WTC11 (cell line): Measurements from ENCODE around the gene RASGRP4. TPM values are rescaled to one million over a fixed set of nuclear protein-coding genes. Genes with fewer than 3 reads are reported as not detected.

Experiments used
- ATAC-seq: fragments of 200-7000 bp; cut with Tn5 transposase; 2 replicates; pipeline ENCODE4 v1.10.0; 2021; ENCODE audit warnings: mild to moderate bottlenecking, moderate library complexity
- CTCF ChIA-PET: fragments of 300-600 bp; sonication (Branson Sonifier 250); formaldehyde crosslinking; loops from one replicate; lab custom pipeline; 2021; ENCODE audit warnings: antibody characterized with exemption; lab: Charles Lee
- POLR2A ChIA-PET: fragments of 350-600 bp; sonication (Branson Sonifier 250); formaldehyde crosslinking; loops from one replicate; lab custom pipeline; 2021; ENCODE audit warnings: antibody characterized with exemption; lab: Charles Lee
- DNase-seq: peaks from one replicate; pipeline ENCODE4 v3.0.0; 2021; ENCODE audit warnings: low spot score
- H3K27ac Mint-ChIP-seq: 2 replicates; pipeline ENCODE4 v1.8.0; 2021; ENCODE audit warnings: mixed read lengths
- H3K27me3 Mint-ChIP-seq: 2 replicates; pipeline ENCODE4 v1.8.0; 2021; ENCODE audit warnings: low read depth, mild to moderate bottlenecking, moderate library complexity, mixed read lengths
- H3K36me3 Mint-ChIP-seq: 2 replicates; pipeline ENCODE4 v1.8.0; 2021; ENCODE audit warnings: mixed read lengths
- H3K4me1 Mint-ChIP-seq: 2 replicates; pipeline ENCODE4 v1.8.0; 2022; ENCODE audit warnings: mixed read lengths
- H3K4me3 Mint-ChIP-seq: 2 replicates; pipeline ENCODE4 v1.8.0; 2021; ENCODE audit warnings: mild to moderate bottlenecking, moderate library complexity, mixed read lengths
- H3K9me3 Mint-ChIP-seq: 2 replicates; pipeline ENCODE4 v1.8.0; 2021; ENCODE audit warnings: mixed read lengths
- CBFB ChIP-seq: sonication (generic); formaldehyde crosslinking; IDR thresholded peaks from 2 replicates; pipeline ENCODE4 v1.8.1; 2022; ENCODE audit warnings: mild to moderate bottlenecking, low read depth, missing genetic modification reagents
- CREB1 ChIP-seq: sonication (generic); formaldehyde crosslinking; IDR thresholded peaks from 2 replicates; pipeline ENCODE4 v1.8.0; 2023; ENCODE audit warnings: mild to moderate bottlenecking, missing genetic modification reagents
- CREM ChIP-seq: sonication (generic); formaldehyde crosslinking; IDR thresholded peaks from 2 replicates; pipeline ENCODE4 v1.8.1; 2022; ENCODE audit warnings: mild to moderate bottlenecking, missing genetic modification reagents, moderate library complexity
- ETV6 ChIP-seq: sonication (generic); formaldehyde crosslinking; IDR thresholded peaks from 2 replicates; pipeline ENCODE4 v1.8.1; 2022; ENCODE audit warnings: mild to moderate bottlenecking, missing genetic modification reagents
- FOXP1 ChIP-seq: sonication (generic); formaldehyde crosslinking; IDR thresholded peaks from 2 replicates; pipeline ENCODE4 v1.8.0; 2022; ENCODE audit warnings: missing genetic modification reagents, mild to moderate bottlenecking, moderate library complexity, borderline replicate concordance
- GRHL2 ChIP-seq: fragments of 250-450 bp; sonication (Bioruptor Pico); IDR thresholded peaks from 2 replicates; pipeline ENCODE4 v1.8.0; 2022; ENCODE audit warnings: mild to moderate bottlenecking, moderate library complexity; ENCODE audit not compliant: insufficient replicate concordance, severe bottlenecking
- NFYB ChIP-seq: sonication (generic); formaldehyde crosslinking; conservative IDR thresholded peaks from 2 replicates; pipeline ENCODE4 v1.8.0; 2022; ENCODE audit warnings: low read depth, missing genetic modification reagents
- OVOL2 ChIP-seq: fragments of 250-450 bp; sonication (Bioruptor Pico); IDR thresholded peaks from 2 replicates; pipeline ENCODE4 v1.9.0; 2021; ENCODE audit warnings: mild to moderate bottlenecking, borderline replicate concordance
- RELA ChIP-seq: sonication (generic); formaldehyde crosslinking; IDR thresholded peaks from 2 replicates; pipeline ENCODE4 v1.8.1; 2022; ENCODE audit warnings: missing genetic modification reagents, mild to moderate bottlenecking, borderline replicate concordance
- SOX15 ChIP-seq: fragments of 250-450 bp; sonication (Bioruptor Pico); IDR thresholded peaks from 2 replicates; pipeline ENCODE4 v1.9.0; 2021; ENCODE audit warnings: mild to moderate bottlenecking
- TP53 ChIP-seq: sonication (generic); formaldehyde crosslinking; IDR thresholded peaks from 2 replicates; pipeline ENCODE4 v1.8.1; 2023; ENCODE audit warnings: mild to moderate bottlenecking, missing genetic modification reagents
- ZNF232 ChIP-seq: sonication (generic); formaldehyde crosslinking; IDR thresholded peaks from 2 replicates; pipeline ENCODE4 v1.8.0; 2022; ENCODE audit warnings: mild to moderate bottlenecking, missing genetic modification reagents
- ZNF317 ChIP-seq: sonication (generic); formaldehyde crosslinking; IDR thresholded peaks from 2 replicates; pipeline ENCODE4 v1.8.1; 2023; ENCODE audit warnings: low read depth, mild to moderate bottlenecking, moderate library complexity, missing genetic modification reagents, borderline replicate concordance
- ZNF416 ChIP-seq: fragments of 250-450 bp; sonication (Bioruptor Pico); IDR thresholded peaks from 2 replicates; pipeline ENCODE4 v1.9.0; 2021; ENCODE audit warnings: mild to moderate bottlenecking, inconsistent platforms
- total RNA-seq: library from RNA; stranded (reverse); gene quantifications from 3 replicates; pipeline ENCODE4 v1.2.3, GENCODE V29; 2021
- TF ChIP-seq, protein P1 (sequence below): sonication (generic); formaldehyde crosslinking; IDR thresholded peaks from 2 replicates; pipeline ENCODE4 v1.8.0; 2022; ENCODE audit warnings: mild to moderate bottlenecking, missing genetic modification reagents
- TF ChIP-seq, protein P2 (sequence below): sonication (generic); formaldehyde crosslinking; IDR thresholded peaks from 2 replicates; pipeline ENCODE4 v1.8.0; 2023; ENCODE audit warnings: mild to moderate bottlenecking, missing genetic modification reagents
- TF ChIP-seq, protein P3 (sequence below): fragments of 250-450 bp; sonication (Bioruptor Pico); IDR thresholded peaks from 2 replicates; pipeline ENCODE4 v1.9.0; 2021; ENCODE audit warnings: mild to moderate bottlenecking
- TF ChIP-seq, protein P4 (sequence below): fragments of 250-450 bp; sonication (Bioruptor Pico); IDR thresholded peaks from 2 replicates; pipeline ENCODE4 v1.9.0; 2021; ENCODE audit warnings: moderate library complexity, mild to moderate bottlenecking, inconsistent platforms, borderline replicate concordance
- TF ChIP-seq, protein P5 (sequence below): sonication (generic); formaldehyde crosslinking; IDR thresholded peaks from 2 replicates; pipeline ENCODE4 v1.8.1; 2022; ENCODE audit warnings: mild to moderate bottlenecking, moderate library complexity, missing genetic modification reagents
- TF ChIP-seq, protein P6 (sequence below): sonication (generic); formaldehyde crosslinking; IDR thresholded peaks from 2 replicates; pipeline ENCODE4 v1.8.0; 2023; ENCODE audit warnings: missing genetic modification reagents
- TF ChIP-seq, protein P7 (sequence below): sonication (generic); formaldehyde crosslinking; IDR thresholded peaks from 2 replicates; pipeline ENCODE4 v1.8.0; 2022; ENCODE audit warnings: mild to moderate bottlenecking, missing genetic modification reagents

RASGRP4 gene
- total RNA-seq, 1 experiment from 2014 or later: 2.5 TPM

DNA sequence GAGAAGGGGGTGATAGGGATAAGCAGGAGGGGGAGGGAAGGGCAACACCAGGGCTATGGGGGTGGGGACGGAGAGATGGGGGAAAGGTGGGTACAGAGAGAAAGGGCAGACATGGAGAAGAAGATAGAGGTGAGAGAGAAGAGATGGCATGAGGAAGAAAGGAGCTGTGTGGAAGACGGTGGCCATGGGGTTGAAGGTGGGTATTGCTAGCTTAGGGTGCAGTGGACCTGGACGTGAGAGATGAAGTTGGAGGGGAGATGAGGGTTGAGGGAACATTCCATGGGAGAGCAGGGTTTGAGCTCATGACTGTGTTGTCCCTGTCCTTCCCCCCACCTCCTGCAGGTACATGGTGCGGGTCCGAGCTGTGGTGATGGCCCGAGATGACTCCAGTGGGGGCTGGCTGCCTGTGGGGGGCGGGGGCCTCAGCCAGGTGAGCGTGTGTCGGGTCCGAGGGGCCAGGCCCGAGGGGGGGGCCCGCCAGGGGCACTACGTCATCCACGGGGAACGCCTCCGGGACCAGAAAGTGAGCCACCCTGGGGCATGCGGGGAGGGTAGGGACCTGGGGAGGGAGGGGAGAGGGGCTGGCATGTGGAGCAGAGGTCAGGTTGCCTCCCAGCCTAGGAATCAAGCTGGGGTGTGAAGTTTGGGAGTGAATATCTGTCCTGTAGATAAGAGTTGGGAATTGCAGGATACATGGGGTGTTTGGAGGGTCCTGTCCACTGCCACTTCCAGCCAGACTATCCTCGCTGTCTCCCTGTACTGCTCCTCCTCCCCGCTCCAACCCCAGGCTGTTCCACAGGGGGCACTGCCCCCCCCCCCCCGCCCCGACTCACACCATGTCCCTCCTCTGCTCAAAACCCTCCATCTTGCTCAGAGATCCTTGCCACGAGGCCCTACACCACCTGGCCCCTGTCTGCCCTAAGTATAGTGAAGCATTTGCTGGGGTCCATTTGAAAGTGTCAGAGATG is 35.8 kb downstream of the RASGRP4 start:
- ChIA-PET CTCF (interaction anchor here (0.6 to 3.9 kb wide), 5 partner anchors 13 to 345 kb away, joined by 3 to 110 read pairs (median 3); partner anchors contain the start of genes FAM98C and PSMD8), POLR2A (interaction anchor here (0.7 to 1.5 kb wide), 3 partner anchors 12 to 152 kb away, joined by 3 to 9 read pairs (median 5); partner anchors contain the start of genes FAM98C and PSMD8)
- H3K27me3 Mint-ChIP-seq: peaks cover 10% of the 10 kb centered on the region
- peaks cover 24% of the 10 kb centered on the region for H3K36me3 Mint-ChIP-seq
- ATAC-seq (no peak), DNase-seq (no peak)
- H3K27ac Mint-ChIP-seq: no peak overlapping the region
- H3K4me3 Mint-ChIP-seq: peak overlapping the region; percentile 83
- H3K9me3 Mint-ChIP-seq: no peaks in the 10 kb centered on the region
- TF ChIP-seq ZNF416 (CRISPR knock-in tag) (no peak), CREM (CRISPR knock-in tag) (no peak), FOXP1 (CRISPR knock-in tag) (no peak), NFYB (CRISPR knock-in tag) (no peak), GRHL2 (CRISPR knock-in tag) (no peak), TP53 (CRISPR knock-in tag) (no peak), CBFB (CRISPR knock-in tag) (no peak), CREB1 (CRISPR knock-in tag) (no peak)
- TF ChIP-seq, protein P1, sequence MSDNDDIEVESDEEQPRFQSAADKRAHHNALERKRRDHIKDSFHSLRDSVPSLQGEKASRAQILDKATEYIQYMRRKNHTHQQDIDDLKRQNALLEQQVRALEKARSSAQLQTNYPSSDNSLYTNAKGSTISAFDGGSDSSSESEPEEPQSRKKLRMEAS: no peak
- H3K4me1 Mint-ChIP-seq: peaks cover 34% of the 10 kb centered on the region

DNA sequence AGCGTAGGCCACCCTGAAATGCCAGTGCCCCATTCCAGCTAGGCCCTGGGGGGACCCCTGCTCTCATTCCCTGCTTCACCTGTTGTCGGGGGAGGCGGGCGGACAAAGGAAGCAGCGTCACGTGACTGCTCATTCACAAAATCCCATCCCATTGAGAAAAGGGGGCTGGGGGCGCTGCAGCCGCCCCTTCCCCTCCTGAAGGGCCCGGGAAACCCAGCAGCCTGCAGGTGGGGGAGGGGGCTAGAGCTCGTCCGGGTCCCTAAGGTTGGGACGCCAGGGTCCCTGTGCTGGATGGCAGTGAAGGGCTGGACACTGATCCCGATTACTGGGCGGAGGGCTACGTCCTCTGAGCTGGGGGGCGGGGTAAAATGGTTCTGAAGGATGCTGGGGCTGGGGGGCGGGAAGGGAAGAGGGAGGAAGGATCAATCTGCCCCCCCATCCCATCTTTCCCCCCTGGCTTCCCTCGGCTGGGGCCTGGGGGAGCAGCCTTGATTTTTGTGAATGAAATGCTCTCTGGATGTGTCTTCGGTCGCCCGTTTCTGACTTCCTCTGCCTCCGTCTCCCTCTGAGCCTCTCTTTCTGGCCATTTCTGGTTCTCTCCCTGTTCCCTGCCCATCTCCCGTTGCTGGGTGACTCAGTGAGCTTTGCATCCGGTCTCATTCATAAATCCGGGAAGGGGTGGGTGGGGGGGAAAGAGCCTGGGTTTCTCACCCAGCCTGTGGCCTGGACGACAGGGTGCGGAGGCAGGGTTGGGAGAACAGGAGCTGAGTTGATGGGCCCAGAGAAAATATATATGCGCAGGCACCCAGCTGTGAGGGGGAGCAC is 36.7 kb downstream of the RASGRP4 start:
- Mint-ChIP-seq H3K27me3 (peaks cover 3% of the 10 kb centered on the region; the same call in 1 of the 2 replicates), H3K36me3 (peaks cover 24% of the 10 kb centered on the region), H3K4me3 (peak overlapping the region; percentile 83), H3K9me3 (no peaks in the 10 kb centered on the region), H3K27ac (peak overlapping the region; percentile 87), H3K4me1 (peaks cover 33% of the 10 kb centered on the region)
- ChIA-PET POLR2A (interaction anchor here (0.7 to 1.5 kb wide), 4 partner anchors 13 to 178 kb away, joined by 3 to 9 read pairs (median 4); partner anchors contain the start of genes FAM98C and PSMD8), CTCF (interaction anchor here (0.7 to 3.9 kb wide), 5 partner anchors 14 to 155 kb away, joined by 3 to 110 read pairs (median 8); partner anchors contain the start of genes FAM98C and PSMD8)
- DNase-seq (peak; percentile 59), ATAC-seq (no peak)
- TF ChIP-seq OVOL2 (CRISPR knock-in tag) (no peak), ETV6 (CRISPR knock-in tag) (0 out of 2 replicates have a peak, but pooled peaks have one; percentile 57), ZNF317 (CRISPR knock-in tag) (0 out of 2 replicates have a peak, but pooled peaks have one; percentile 2), ZNF416 (CRISPR knock-in tag) (no peak), CREM (CRISPR knock-in tag) (peak; percentile 60; the same call in 1 of the 2 replicates), ZNF232 (CRISPR knock-in tag) (peak; percentile 46; the same call in 1 of the 2 replicates), SOX15 (no peak), RELA (CRISPR knock-in tag) (no peak; the same call in 1 of the 2 replicates)
- TF ChIP-seq, protein P2, sequence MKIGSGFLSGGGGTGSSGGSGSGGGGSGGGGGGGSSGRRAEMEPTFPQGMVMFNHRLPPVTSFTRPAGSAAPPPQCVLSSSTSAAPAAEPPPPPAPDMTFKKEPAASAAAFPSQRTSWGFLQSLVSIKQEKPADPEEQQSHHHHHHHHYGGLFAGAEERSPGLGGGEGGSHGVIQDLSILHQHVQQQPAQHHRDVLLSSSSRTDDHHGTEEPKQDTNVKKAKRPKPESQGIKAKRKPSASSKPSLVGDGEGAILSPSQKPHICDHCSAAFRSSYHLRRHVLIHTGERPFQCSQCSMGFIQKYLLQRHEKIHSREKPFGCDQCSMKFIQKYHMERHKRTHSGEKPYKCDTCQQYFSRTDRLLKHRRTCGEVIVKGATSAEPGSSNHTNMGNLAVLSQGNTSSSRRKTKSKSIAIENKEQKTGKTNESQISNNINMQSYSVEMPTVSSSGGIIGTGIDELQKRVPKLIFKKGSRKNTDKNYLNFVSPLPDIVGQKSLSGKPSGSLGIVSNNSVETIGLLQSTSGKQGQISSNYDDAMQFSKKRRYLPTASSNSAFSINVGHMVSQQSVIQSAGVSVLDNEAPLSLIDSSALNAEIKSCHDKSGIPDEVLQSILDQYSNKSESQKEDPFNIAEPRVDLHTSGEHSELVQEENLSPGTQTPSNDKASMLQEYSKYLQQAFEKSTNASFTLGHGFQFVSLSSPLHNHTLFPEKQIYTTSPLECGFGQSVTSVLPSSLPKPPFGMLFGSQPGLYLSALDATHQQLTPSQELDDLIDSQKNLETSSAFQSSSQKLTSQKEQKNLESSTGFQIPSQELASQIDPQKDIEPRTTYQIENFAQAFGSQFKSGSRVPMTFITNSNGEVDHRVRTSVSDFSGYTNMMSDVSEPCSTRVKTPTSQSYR (CRISPR knock-in tag): peak; percentile 73
- TF ChIP-seq, protein P3, sequence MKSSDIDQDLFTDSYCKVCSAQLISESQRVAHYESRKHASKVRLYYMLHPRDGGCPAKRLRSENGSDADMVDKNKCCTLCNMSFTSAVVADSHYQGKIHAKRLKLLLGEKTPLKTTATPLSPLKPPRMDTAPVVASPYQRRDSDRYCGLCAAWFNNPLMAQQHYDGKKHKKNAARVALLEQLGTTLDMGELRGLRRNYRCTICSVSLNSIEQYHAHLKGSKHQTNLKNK (CRISPR knock-in tag): no peak
- TF ChIP-seq, protein P4, sequence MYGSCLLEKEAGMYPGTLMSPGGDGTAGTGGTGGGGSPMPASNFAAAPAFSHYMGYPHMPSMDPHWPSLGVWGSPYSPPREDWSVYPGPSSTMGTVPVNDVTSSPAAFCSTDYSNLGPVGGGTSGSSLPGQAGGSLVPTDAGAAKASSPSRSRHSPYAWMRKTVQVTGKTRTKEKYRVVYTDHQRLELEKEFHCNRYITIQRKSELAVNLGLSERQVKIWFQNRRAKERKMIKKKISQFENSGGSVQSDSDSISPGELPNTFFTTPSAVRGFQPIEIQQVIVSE: no peak
- TF ChIP-seq, protein P5, sequence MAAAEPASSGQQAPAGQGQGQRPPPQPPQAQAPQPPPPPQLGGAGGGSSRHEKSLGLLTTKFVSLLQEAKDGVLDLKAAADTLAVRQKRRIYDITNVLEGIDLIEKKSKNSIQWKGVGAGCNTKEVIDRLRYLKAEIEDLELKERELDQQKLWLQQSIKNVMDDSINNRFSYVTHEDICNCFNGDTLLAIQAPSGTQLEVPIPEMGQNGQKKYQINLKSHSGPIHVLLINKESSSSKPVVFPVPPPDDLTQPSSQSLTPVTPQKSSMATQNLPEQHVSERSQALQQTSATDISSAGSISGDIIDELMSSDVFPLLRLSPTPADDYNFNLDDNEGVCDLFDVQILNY: peak; percentile 44; the same call in 1 of the 2 replicates
- TF ChIP-seq, protein P6, sequence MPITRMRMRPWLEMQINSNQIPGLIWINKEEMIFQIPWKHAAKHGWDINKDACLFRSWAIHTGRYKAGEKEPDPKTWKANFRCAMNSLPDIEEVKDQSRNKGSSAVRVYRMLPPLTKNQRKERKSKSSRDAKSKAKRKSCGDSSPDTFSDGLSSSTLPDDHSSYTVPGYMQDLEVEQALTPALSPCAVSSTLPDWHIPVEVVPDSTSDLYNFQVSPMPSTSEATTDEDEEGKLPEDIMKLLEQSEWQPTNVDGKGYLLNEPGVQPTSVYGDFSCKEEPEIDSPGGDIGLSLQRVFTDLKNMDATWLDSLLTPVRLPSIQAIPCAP: no peak
- TF ChIP-seq, protein P7, sequence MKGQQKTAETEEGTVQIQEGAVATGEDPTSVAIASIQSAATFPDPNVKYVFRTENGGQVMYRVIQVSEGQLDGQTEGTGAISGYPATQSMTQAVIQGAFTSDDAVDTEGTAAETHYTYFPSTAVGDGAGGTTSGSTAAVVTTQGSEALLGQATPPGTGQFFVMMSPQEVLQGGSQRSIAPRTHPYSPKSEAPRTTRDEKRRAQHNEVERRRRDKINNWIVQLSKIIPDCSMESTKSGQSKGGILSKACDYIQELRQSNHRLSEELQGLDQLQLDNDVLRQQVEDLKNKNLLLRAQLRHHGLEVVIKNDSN (CRISPR knock-in tag): peak; percentile 95
